A673 (cell line): ENCODE results near the gene SH3PXD2B. TPM values are rescaled to one million over a fixed set of nuclear protein-coding genes. Genes with fewer than 3 reads are reported as not detected.

ENCODE experiments used
- BruUV-seq: library from RNA; stranded (reverse); fragments of 400-500 nt; replicated peaks from 2 replicates; lab custom pipeline; 2021; lab: Mats Ljungman, UMichigan
- CTCF ChIA-PET: fragments of 300-600 bp; sonication (Branson Sonifier 250); formaldehyde crosslinking; loops from one replicate; lab custom pipeline; 2022; ENCODE audit warnings: antibody characterized with exemption; lab: Charles Lee
- POLR2A ChIA-PET: fragments of 300-600 bp; sonication (Branson Sonifier 250); formaldehyde crosslinking; loops from one replicate; lab custom pipeline; 2022; ENCODE audit warnings: antibody characterized with exemption; ENCODE audit not compliant: low non-redundant PET; lab: Charles Lee
- DNase-seq: peaks from one replicate; pipeline ENCODE4 v3.0.0-alpha.2; 2015; ENCODE audit warnings: low spot score
- H3K27ac ChIP-seq: fragments of 200-600 bp; sonication (generic); 2 replicates; pipeline ENCODE4 v1.5.1; 2016; ENCODE audit warnings: mixed run types, low read depth, mild to moderate bottlenecking, mixed read lengths, antibody characterized with exemption, low read length; ENCODE audit not compliant: poor library complexity, severe bottlenecking
- H3K27me3 ChIP-seq: fragments of 200-600 bp; sonication (generic); replicated peaks from 2 replicates; pipeline ENCODE4 v1.6.1; 2017; ENCODE audit warnings: mixed run types, low read depth, mild to moderate bottlenecking, mixed read lengths, antibody characterized with exemption, low read length; ENCODE audit not compliant: insufficient read depth, poor library complexity
- H3K36me3 ChIP-seq: fragments of 200-600 bp; sonication (generic); 2 replicates; pipeline ENCODE4 v1.6.1; 2016; ENCODE audit warnings: mixed run types, mild to moderate bottlenecking, mixed read lengths, antibody characterized with exemption, low read length; ENCODE audit not compliant: insufficient read depth, poor library complexity, severe bottlenecking
- H3K4me1 ChIP-seq: fragments of 200-600 bp; sonication (generic); 2 replicates; pipeline ENCODE4 v1.6.1; 2017; ENCODE audit warnings: mixed run types, mild to moderate bottlenecking, mixed read lengths, antibody characterized with exemption, low read length; ENCODE audit not compliant: insufficient read depth, poor library complexity, severe bottlenecking
- H3K4me3 ChIP-seq: fragments of 200-600 bp; sonication (generic); 2 replicates; pipeline ENCODE4 v1.5.1; 2016; ENCODE audit warnings: low read depth, mixed run types, mild to moderate bottlenecking, mixed read lengths, low read length; ENCODE audit not compliant: poor library complexity, severe bottlenecking
- H3K9me3 ChIP-seq: fragments of 200-600 bp; sonication (generic); 2 replicates; pipeline ENCODE4 v1.6.1; 2016; ENCODE audit warnings: mixed run types, low read depth, mild to moderate bottlenecking, mixed read lengths, antibody characterized with exemption, low read length; ENCODE audit not compliant: poor library complexity, severe bottlenecking
- EZH2 ChIP-seq: fragments of 200-600 bp; sonication (generic); IDR thresholded peaks from 2 replicates; pipeline ENCODE4 v1.6.1; 2017; ENCODE audit warnings: borderline replicate concordance, low read depth, mild to moderate bottlenecking, mixed read lengths, antibody characterized with exemption, low read length; ENCODE audit not compliant: poor library complexity, severe bottlenecking
- intact Hi-C: fragments of 100-400 bp; cut with micrococcal nuclease; formaldehyde crosslinking; loops from one replicate; pipeline ENCODE4 v1.10.0; 2022; ENCODE audit not compliant: unreplicated experiment
- total RNA-seq: library from RNA; stranded (reverse); gene quantifications from 2 replicates; pipeline ENCODE4 v1.2.3, GENCODE V29; 2021
- TF ChIP-seq, protein P1 (sequence below): fragments of 300-800, 200-600 bp; sonication (generic); conservative IDR thresholded peaks from 2 replicates; pipeline ENCODE4 v1.5.1; 2017; ENCODE audit warnings: low read depth, mild to moderate bottlenecking, antibody characterized with exemption, low read length, moderate library complexity, mixed read lengths

Gene SH3PXD2B
- total RNA-seq, 1 experiment from 2014 or later = 28.1 TPM

DNA sequence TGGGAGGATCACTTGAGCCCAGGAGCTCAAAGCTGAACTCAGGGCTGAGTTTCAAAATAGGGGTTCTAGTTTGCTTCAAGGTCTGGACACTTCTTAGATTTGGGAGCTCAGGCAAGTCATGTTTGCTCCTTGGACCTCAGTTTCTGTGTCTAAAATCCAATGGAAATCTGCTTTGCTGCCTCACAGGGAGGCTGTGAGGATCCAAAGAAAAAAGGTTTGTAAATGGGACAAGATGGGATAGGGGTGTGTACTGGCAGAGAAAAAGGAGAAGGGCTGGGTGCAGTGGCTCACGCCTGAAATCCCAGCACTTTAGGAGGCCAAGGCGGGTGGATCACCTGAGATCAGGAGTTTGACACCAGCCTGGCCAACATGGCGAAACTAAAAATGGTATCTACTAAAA, 39.6 kb upstream of the SH3PXD2B start:
- TF ChIP-seq, protein P1, sequence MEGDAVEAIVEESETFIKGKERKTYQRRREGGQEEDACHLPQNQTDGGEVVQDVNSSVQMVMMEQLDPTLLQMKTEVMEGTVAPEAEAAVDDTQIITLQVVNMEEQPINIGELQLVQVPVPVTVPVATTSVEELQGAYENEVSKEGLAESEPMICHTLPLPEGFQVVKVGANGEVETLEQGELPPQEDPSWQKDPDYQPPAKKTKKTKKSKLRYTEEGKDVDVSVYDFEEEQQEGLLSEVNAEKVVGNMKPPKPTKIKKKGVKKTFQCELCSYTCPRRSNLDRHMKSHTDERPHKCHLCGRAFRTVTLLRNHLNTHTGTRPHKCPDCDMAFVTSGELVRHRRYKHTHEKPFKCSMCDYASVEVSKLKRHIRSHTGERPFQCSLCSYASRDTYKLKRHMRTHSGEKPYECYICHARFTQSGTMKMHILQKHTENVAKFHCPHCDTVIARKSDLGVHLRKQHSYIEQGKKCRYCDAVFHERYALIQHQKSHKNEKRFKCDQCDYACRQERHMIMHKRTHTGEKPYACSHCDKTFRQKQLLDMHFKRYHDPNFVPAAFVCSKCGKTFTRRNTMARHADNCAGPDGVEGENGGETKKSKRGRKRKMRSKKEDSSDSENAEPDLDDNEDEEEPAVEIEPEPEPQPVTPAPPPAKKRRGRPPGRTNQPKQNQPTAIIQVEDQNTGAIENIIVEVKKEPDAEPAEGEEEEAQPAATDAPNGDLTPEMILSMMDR = no peak
- TF ChIP-seq EZH2 = no peak
- ChIA-PET CTCF (no interaction called here), POLR2A (no interaction called here)
- H3K4me3 ChIP-seq = no peak overlapping the region
- no peaks in the 10 kb centered on the region for H3K27me3 ChIP-seq
- DNase-seq = no peak
- no peaks in the 10 kb centered on the region for H3K4me1 ChIP-seq
- BruUV-seq = no TSS peak
- H3K36me3 ChIP-seq = no peaks in the 10 kb centered on the region
- H3K27ac ChIP-seq = no peak overlapping the region
- no peaks in the 10 kb centered on the region for H3K9me3 ChIP-seq
- intact Hi-C loops = no loop called here

DNA sequence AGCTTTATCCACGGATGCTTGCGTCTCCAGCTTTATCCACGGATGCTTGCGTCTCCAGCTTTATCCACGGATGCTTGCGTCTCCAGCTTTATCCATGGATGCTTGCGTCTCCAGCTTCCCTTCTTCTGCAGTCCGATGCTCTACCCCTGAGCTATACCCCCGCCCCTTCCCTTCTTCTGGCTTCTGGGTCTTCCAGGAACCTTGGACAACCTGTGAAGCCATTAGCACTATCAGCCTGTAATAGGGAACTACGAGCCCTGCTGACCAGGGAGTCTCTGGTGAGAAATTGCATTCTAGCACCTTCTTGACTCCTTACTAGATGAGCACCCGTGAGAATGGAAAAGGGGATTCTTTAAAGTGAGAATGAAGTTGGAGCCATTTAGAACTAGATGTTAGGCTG, 39.1 kb upstream of the SH3PXD2B start:
- no TSS peak for BruUV-seq
- no peak for DNase-seq

DNA sequence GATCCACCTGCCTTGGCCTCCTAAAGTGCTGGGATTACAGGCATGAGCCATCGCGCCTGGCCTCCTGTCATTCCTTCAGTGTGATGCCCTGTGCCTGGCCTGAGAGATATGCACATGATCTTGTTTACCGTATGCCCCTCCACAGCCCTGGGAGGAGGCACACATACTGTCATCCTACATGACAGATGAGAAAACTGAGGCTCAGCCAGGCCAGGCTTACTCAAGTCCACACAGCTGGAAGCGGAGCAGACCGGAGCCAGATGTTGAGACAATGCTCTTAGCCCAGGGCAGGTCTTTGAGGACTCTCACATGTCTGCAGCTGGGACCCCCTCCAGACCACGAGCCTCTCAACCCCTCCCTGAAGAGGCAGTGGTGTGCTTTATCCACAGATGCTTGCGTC, 38.7 kb upstream of the SH3PXD2B start:
- no peak for TF ChIP-seq EZH2
- TF ChIP-seq, protein P1 = no peak
- H3K4me3 ChIP-seq = no peak overlapping the region
- H3K9me3 ChIP-seq = no peaks in the 10 kb centered on the region
- ChIA-PET CTCF (no interaction called here), POLR2A (no interaction called here)
- intact Hi-C loops = no loop called here
- BruUV-seq = no TSS peak
- H3K27me3 ChIP-seq = no peaks in the 10 kb centered on the region
- H3K4me1 ChIP-seq = no peaks in the 10 kb centered on the region
- no peak overlapping the region for H3K27ac ChIP-seq
- no peaks in the 10 kb centered on the region for H3K36me3 ChIP-seq
- no peak for DNase-seq

More for the DNA sequence above, 39.1 kb upstream of the SH3PXD2B start:
- no peak overlapping the region for H3K4me3 ChIP-seq
- H3K9me3 ChIP-seq = no peaks in the 10 kb centered on the region
- no peaks in the 10 kb centered on the region for H3K27me3 ChIP-seq
- H3K36me3 ChIP-seq = no peaks in the 10 kb centered on the region
- TF ChIP-seq EZH2 = no peak
- TF ChIP-seq, protein P1 = no peak
- H3K27ac ChIP-seq = no peak overlapping the region
- ChIA-PET CTCF (no interaction called here), POLR2A (no interaction called here)
- intact Hi-C loops = no loop called here
- H3K4me1 ChIP-seq = no peaks in the 10 kb centered on the region
